K562 (cell line): ENCODE measurements around the gene LRP1B. TPM values are rescaled to one million over a fixed set of nuclear protein-coding genes. Genes with fewer than 3 reads are reported as not detected.

Source experiments
- ATAC-seq: fragments of 200-7000 bp; cut with Tn5 transposase; 3 replicates; pipeline ENCODE4 v1.9.1; 2020; ENCODE audit warnings: moderate library complexity
- BruUV-seq: library from RNA; stranded (reverse); fragments of 400-500 nt; replicated peaks from 2 replicates; lab custom pipeline; 2021; lab: Mats Ljungman, UMichigan
- CTCF ChIA-PET: fragments of 300-600 bp; formaldehyde crosslinking; extraction: SDS; loops from one replicate; lab custom pipeline; 2021; ENCODE audit warnings: low intra/inter-chr PET ratio; lab: Yijun Ruan, JAX
- POLR2A ChIA-PET: fragments of 300-600, 350-650 bp; sonication (Branson Sonifier 250); formaldehyde crosslinking; extraction: SDS; loops from one replicate; lab custom pipeline; 2021; ENCODE audit warnings: antibody characterized with exemption, inconsistent platforms; lab: Yijun Ruan, JAX
- DNase-seq, 4 experiments: peaks; one replicate each; pipeline versions ENCODE4 v3.0.0 to v3.0.0-alpha.2; 2011 to 2018; ENCODE audit warnings: low spot score in 3 of 4, mixed read lengths in 3 of 4; ENCODE audit errors: extremely low read depth in 1 of 4
- FAIRE-seq: peaks from 2 replicates; lab custom pipeline; 2011; peaks lifted over from hg19 to GRCh38; lab: Jason Lieb, UNC
- H2AFZ ChIP-seq: 2 replicates; pipeline ENCODE4 v1.6.0; 2011; ENCODE audit warnings: low read depth, low read length, control low read depth, inconsistent platforms
- H3K27ac ChIP-seq: fragments of 200-600 bp; 3 replicates; pipeline ENCODE4 v1.8.0; 2011; ENCODE audit warnings: low read depth, mild to moderate bottlenecking, control low read depth, inconsistent platforms, low read length, moderate library complexity, mixed read lengths; ENCODE audit errors: extremely low read depth
- H3K27me3 ChIP-seq, 2 experiments: fragments of 300-600 bp in 1 of 2; 2 replicates in 1 of 2; 3 replicates in 1 of 2; pipeline versions ENCODE4 v1.6.0 to v1.8.0; 2011; ENCODE audit warnings: inconsistent platforms in 2 of 2, low read length in 2 of 2, mild to moderate bottlenecking in 1 of 2, mixed read lengths in 1 of 2, moderate library complexity in 1 of 2; ENCODE audit not compliant: control insufficient read depth in 2 of 2, insufficient read depth in 2 of 2
- H3K36me3 ChIP-seq: fragments of 300-600 bp; 3 replicates; pipeline ENCODE4 v1.8.0; 2011; ENCODE audit warnings: mild to moderate bottlenecking, low read length, inconsistent platforms; ENCODE audit not compliant: control insufficient read depth, insufficient read depth
- H3K4me1 ChIP-seq, 2 experiments: fragments of 200-600 bp in 1 of 2; replicated peaks in 1 of 2; 2 replicates in 1 of 2; 3 replicates in 1 of 2; pipeline versions ENCODE4 v1.5.1 to v1.8.0; 2011; ENCODE audit warnings: inconsistent platforms in 2 of 2, low read length in 2 of 2, mild to moderate bottlenecking in 1 of 2, mixed read lengths in 1 of 2, moderate library complexity in 1 of 2; ENCODE audit not compliant: control insufficient read depth in 2 of 2, insufficient read depth in 2 of 2
- H3K4me2 ChIP-seq: 2 replicates; pipeline ENCODE4 v1.6.1; 2011; ENCODE audit warnings: low read length, control low read depth, inconsistent platforms, mixed read lengths; ENCODE audit not compliant: insufficient read depth
- H3K4me3 ChIP-seq: fragments of 200-600 bp; sonication (generic), shearing (Covaris generic); 2 replicates; pipeline ENCODE4 v1.5.1; 2016; ENCODE audit warnings: control low read depth, inconsistent platforms
- H3K79me2 ChIP-seq: fragments of 200-600 bp; 3 replicates; pipeline ENCODE4 v1.8.0; 2011; ENCODE audit warnings: low read length, inconsistent platforms; ENCODE audit not compliant: control insufficient read depth, insufficient read depth
- H3K9ac ChIP-seq, 2 experiments: 2 replicates each; pipeline versions ENCODE4 v1.6.0 to v1.6.1; 2011; ENCODE audit warnings: low read depth in 2 of 2, low read length in 2 of 2, control low read depth in 1 of 2, inconsistent platforms in 1 of 2, mild to moderate bottlenecking in 1 of 2, mixed read lengths in 1 of 2; ENCODE audit not compliant: insufficient read depth in 1 of 2
- H3K9me1 ChIP-seq: one replicate; pipeline ENCODE4 v1.6.0; 2011; ENCODE audit warnings: inconsistent platforms, mild to moderate bottlenecking, low read length, moderate library complexity; ENCODE audit not compliant: control insufficient read depth, insufficient read depth
- H3K9me3 ChIP-seq: replicated peaks from 2 replicates; pipeline ENCODE4 v1.5.1; 2011; ENCODE audit warnings: low read depth, low read length, inconsistent platforms; ENCODE audit not compliant: control insufficient read depth, insufficient read depth
- H4K20me1 ChIP-seq: replicated peaks from 2 replicates; pipeline ENCODE4 v1.6.1; 2011; ENCODE audit warnings: low read length, inconsistent platforms, mixed read lengths; ENCODE audit not compliant: control insufficient read depth, insufficient read depth
- KLF6 ChIP-seq: fragments of 250-450 bp; sonication (Bioruptor Pico); IDR thresholded peaks from 2 replicates; pipeline ENCODE4 v1.4.0; 2020; ENCODE audit warnings: mild to moderate bottlenecking, moderate library complexity, borderline replicate concordance
- LCOR ChIP-seq: sonication (generic); formaldehyde crosslinking; IDR thresholded peaks from 2 replicates; pipeline ENCODE4 v1.8.0; 2022; ENCODE audit warnings: mild to moderate bottlenecking, missing genetic modification reagents
- SIRT6 ChIP-seq: IDR thresholded peaks from one replicate; pipeline ENCODE4 v1.6.1; 2012; ENCODE audit warnings: low read depth, mild to moderate bottlenecking, control low read depth, inconsistent platforms, low read length, moderate library complexity
- SMAD4 ChIP-seq: fragments of 250-450 bp; sonication (Bioruptor Pico); conservative IDR thresholded peaks from 2 replicates; pipeline ENCODE4 v1.8.0; 2021; ENCODE audit warnings: inconsistent platforms, mild to moderate bottlenecking, moderate library complexity
- in situ Hi-C: fragments of 300-500 bp; cut with MboI; formaldehyde crosslinking; loops from 4 replicates; pipeline ENCODE4 v1.15.0; 2018; ENCODE audit warnings: inconsistent platforms, mixed read lengths
- intact Hi-C: fragments of 100-400 bp; cut with micrococcal nuclease; formaldehyde crosslinking; loops from 2 replicates; pipeline ENCODE4 v1.14.2; 2022
- polyA plus RNA-seq, 8 experiments: library from polyadenylated mRNA; depleted of rRNA in 4 of 8; stranded (reverse) in 5 of 8; unstranded in 3 of 8; fragments of >200 nt; fragmentation: Nextera tagmentation in 2 of 8; fragmentation: Illumina TruSeq in 1 of 8; extraction: Ambion mirVana in 2 of 8; extraction: Trizol in 1 of 8; gene quantifications; 2 replicates each; pipeline versions ENCODE4 v1.2.1 to v1.2.3, GENCODE V29; 2011 to 2014; ENCODE audit warnings: inconsistent platforms in 1 of 8, missing spikeins in 1 of 8
- total RNA-seq, 7 experiments: library from RNA; depleted of rRNA in 6 of 7; stranded (reverse); fragments of >200 nt in 6 of 7; fragmentation: Illumina TruSeq in 2 of 7; extraction: Trizol in 2 of 7; gene quantifications; 2 replicates each; pipeline versions ENCODE4 v1.2.1 to v1.2.3, GENCODE V29; 2011 to 2021; ENCODE audit warnings: low replicate concordance in 1 of 7
- TF ChIP-seq, protein P1 (sequence below): fragments of 450-650 bp; IDR thresholded peaks from 2 replicates; pipeline ENCODE4 v1.6.1; 2016; ENCODE audit warnings: mild to moderate bottlenecking
- TF ChIP-seq, protein P2 (sequence below): sonication (generic); formaldehyde crosslinking; IDR thresholded peaks from 2 replicates; pipeline ENCODE4 v1.8.0; 2023; ENCODE audit warnings: mild to moderate bottlenecking, missing genetic modification reagents

LRP1B gene
- total and polyA plus RNA-seq, 9 of the 15 experiments (the other 6 are each of a cell fraction or from before 2014, with no cell fraction given), result not detected

DNA sequence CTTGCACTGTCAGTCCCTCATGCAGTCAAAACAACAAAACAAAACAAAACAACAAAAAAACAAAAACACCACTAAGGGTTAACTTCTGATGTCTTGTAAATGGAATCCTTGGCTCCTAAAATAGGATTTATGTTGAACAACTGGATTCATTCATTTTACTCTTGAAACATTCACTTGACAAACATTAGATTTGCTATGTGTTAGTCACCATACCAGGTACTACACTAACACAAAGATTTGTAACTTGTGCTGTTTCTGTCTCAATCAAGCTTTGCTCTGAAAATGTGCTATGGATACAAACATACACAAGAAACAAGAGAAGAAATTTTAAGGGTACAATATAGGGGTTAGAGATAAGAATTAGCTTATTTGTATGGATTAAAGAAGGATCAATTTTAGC lies 812.8 kb downstream of the LRP1B start:
- intact Hi-C loops, result no loop called here
- H2AFZ ChIP-seq, result no peak overlapping the region
- no peak overlapping the region for H3K4me3 ChIP-seq
- no peaks in the 10 kb centered on the region for H3K9me1 ChIP-seq
- ChIA-PET POLR2A (no interaction called here), CTCF (no interaction called here)
- no peak overlapping the region for H3K9ac ChIP-seq
- H3K36me3 ChIP-seq, result no peaks in the 10 kb centered on the region
- no peaks in the 10 kb centered on the region for H3K9me3 ChIP-seq
- in situ Hi-C loops, result no loop called here
- H3K4me1 ChIP-seq, result no peaks in the 10 kb centered on the region
- FAIRE-seq (no peak), DNase-seq (no peak), ATAC-seq (no peak)
- no peak overlapping the region for H3K4me2 ChIP-seq
- no TSS peak for BruUV-seq
- no peaks in the 10 kb centered on the region for H4K20me1 ChIP-seq
- no peaks in the 10 kb centered on the region for H3K79me2 ChIP-seq
- no peak for TF ChIP-seq KLF6 (CRISPR knock-in tag)
- TF ChIP-seq LCOR (CRISPR knock-in tag), result no peak
- TF ChIP-seq SIRT6, result no peak
- TF ChIP-seq, protein P1, sequence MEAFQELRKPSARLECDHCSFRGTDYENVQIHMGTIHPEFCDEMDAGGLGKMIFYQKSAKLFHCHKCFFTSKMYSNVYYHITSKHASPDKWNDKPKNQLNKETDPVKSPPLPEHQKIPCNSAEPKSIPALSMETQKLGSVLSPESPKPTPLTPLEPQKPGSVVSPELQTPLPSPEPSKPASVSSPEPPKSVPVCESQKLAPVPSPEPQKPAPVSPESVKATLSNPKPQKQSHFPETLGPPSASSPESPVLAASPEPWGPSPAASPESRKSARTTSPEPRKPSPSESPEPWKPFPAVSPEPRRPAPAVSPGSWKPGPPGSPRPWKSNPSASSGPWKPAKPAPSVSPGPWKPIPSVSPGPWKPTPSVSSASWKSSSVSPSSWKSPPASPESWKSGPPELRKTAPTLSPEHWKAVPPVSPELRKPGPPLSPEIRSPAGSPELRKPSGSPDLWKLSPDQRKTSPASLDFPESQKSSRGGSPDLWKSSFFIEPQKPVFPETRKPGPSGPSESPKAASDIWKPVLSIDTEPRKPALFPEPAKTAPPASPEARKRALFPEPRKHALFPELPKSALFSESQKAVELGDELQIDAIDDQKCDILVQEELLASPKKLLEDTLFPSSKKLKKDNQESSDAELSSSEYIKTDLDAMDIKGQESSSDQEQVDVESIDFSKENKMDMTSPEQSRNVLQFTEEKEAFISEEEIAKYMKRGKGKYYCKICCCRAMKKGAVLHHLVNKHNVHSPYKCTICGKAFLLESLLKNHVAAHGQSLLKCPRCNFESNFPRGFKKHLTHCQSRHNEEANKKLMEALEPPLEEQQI, result no peak
- TF ChIP-seq, protein P2, sequence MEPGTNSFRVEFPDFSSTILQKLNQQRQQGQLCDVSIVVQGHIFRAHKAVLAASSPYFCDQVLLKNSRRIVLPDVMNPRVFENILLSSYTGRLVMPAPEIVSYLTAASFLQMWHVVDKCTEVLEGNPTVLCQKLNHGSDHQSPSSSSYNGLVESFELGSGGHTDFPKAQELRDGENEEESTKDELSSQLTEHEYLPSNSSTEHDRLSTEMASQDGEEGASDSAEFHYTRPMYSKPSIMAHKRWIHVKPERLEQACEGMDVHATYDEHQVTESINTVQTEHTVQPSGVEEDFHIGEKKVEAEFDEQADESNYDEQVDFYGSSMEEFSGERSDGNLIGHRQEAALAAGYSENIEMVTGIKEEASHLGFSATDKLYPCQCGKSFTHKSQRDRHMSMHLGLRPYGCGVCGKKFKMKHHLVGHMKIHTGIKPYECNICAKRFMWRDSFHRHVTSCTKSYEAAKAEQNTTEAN (CRISPR knock-in tag), result no peak
- no peak for TF ChIP-seq SMAD4 (CRISPR knock-in tag)
- TF ChIP-seq, all 486 proteins: peak for 0
- Histone ChIP-seq H3K27me3 (no peaks in the 10 kb centered on the region), H3K27ac (no peak overlapping the region)
